Left lung (tissue), 10 donors: ENCODE data around the gene MYZAP. TPM values are rescaled to one million over a fixed set of nuclear protein-coding genes. Genes with fewer than 3 reads are reported as not detected.
A peak's percentile ranks its signal among the peaks of the same experiment; 100 is the strongest.

Experiments
- ATAC-seq: fragments of 200-7000 bp; cut with Tn5 transposase; one replicate; pipeline ENCODE4 v1.9.1; 2020; ENCODE audit warnings: moderate library complexity
- DNase-seq, 4 donors: peaks; one replicate each; pipeline ENCODE4 v3.0.0-alpha.2; 2013 to 2020
- H3K27ac ChIP-seq, 2 donors: fragments of 200-600 bp; sonication (generic) in 1 of 2; one replicate each; pipeline versions ENCODE4 v1.5.0 to v1.8.0; 2020 to 2021
- H3K27me3 ChIP-seq, 2 donors: fragments of 200-600 bp; sonication (generic) in 1 of 2; one replicate each; pipeline versions ENCODE4 v1.5.0 to v1.8.0; 2020 to 2021
- H3K36me3 ChIP-seq, 2 donors: fragments of 200-600 bp; sonication (generic) in 1 of 2; one replicate each; pipeline versions ENCODE4 v1.5.0 to v1.8.0; 2020 to 2021
- H3K4me1 ChIP-seq, 2 donors: fragments of 200-600 bp; one replicate each; pipeline ENCODE4 v1.8.0; 2021
- H3K4me3 ChIP-seq, 2 donors: fragments of 200-600 bp; sonication (generic) in 1 of 2; one replicate each; pipeline versions ENCODE4 v1.5.0 to v1.8.0; 2020 to 2021; ENCODE audit warnings: mild to moderate bottlenecking in 1 of 2
- H3K9me3 ChIP-seq, 2 donors: fragments of 200-600 bp; sonication (generic) in 1 of 2; one replicate each; pipeline versions ENCODE4 v1.5.0 to v1.8.0; 2020 to 2021
- intact Hi-C, 2 donors: fragments of 100-400 bp; cut with DNase I; formaldehyde crosslinking; loops; one replicate each; pipeline versions ENCODE4 v1.11.2 to v1.14.2; 2022
- polyA plus RNA-seq, 6 donors: library from polyadenylated mRNA; unstranded; fragments of 120-200 nt; gene quantifications; one replicate each; pipeline ENCODE4 v1.2.1, GENCODE V29; 2013; ENCODE audit not compliant: insufficient read length in 6 of 6
- total RNA-seq, 2 donors: library from RNA; stranded (reverse); fragmentation: NEBNext Ultra II Directional; extraction: Animal tissue kit (Norgen Biotek cat#: 25700); gene quantifications; one replicate each; pipeline ENCODE4 v1.2.1, GENCODE V29; 2021
- TF ChIP-seq, protein P1 (sequence below), 2 donors: fragments of 200-600 bp; sonication (generic) in 1 of 2; IDR thresholded peaks; one replicate each; pipeline versions ENCODE4 v1.5.0 to v1.8.0; 2021; ENCODE audit warnings: antibody characterized with exemption in 2 of 2
- donor health status: DM: no; HTN: yes; CAD: no.
- donor health status: DM: no; HTN: no; CAD: no.

MYZAP gene
- total and polyA plus RNA-seq, 8 donors: 17.1 to 66.1 (median 63.6) TPM

DNA sequence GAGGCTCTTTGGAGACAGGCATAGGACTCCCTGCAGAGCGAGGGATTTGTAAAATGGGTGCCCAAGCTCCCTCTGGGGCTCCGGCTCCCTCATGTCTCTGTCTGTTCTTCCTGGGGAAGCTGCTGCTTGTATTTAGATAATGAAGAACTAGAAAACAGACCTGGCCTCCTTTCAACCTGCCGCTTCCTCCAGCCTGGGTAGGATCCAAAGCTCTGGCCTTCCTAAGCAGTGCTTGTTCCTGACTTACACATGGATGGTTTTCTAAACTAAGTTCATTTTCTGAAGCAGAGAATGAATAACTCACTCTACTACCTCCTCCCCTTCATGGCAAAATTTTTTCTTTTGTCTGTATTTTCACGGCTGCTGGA, 36.9 kb upstream of the MYZAP start:
- intact Hi-C loops: no loop called here

DNA sequence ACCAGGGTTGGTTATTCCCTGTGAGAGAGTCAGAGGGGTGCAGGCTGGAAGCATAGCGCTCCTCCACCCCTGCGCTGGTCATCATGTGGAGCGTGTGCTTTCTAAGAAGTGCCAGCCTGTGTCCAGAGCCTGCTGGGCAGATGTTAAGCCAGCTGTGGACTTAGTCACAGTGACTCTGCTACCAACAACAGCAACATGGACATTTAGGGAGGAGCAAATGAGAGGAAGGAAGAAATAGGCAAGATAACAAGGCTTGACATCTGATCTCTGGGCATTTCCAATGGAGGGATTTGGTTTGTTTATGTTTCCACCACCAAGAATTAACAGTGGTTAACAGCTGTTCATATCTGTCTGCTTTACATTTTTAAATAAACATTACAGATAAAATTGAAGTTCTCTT, 36.4 kb upstream of the MYZAP start:
- ATAC-seq (no peak), DNase-seq (no peak)
- Histone ChIP-seq H3K36me3 (no peaks in the 10 kb centered on the region), H3K27me3 (no peaks in the 10 kb centered on the region), H3K4me3 (no peak overlapping the region), H3K9me3 (no peaks in the 10 kb centered on the region), H3K4me1 (peaks cover 10 to 31% of the 10 kb centered on the region in 2 donors), H3K27ac (peak overlapping the region in 1 of 2 donors; percentile 7)
- intact Hi-C loops: no loop called here
- TF ChIP-seq, protein P1, sequence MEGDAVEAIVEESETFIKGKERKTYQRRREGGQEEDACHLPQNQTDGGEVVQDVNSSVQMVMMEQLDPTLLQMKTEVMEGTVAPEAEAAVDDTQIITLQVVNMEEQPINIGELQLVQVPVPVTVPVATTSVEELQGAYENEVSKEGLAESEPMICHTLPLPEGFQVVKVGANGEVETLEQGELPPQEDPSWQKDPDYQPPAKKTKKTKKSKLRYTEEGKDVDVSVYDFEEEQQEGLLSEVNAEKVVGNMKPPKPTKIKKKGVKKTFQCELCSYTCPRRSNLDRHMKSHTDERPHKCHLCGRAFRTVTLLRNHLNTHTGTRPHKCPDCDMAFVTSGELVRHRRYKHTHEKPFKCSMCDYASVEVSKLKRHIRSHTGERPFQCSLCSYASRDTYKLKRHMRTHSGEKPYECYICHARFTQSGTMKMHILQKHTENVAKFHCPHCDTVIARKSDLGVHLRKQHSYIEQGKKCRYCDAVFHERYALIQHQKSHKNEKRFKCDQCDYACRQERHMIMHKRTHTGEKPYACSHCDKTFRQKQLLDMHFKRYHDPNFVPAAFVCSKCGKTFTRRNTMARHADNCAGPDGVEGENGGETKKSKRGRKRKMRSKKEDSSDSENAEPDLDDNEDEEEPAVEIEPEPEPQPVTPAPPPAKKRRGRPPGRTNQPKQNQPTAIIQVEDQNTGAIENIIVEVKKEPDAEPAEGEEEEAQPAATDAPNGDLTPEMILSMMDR (IDR thresholded peaks at IDR 0.05): no peak

More for the DNA sequence above, 36.9 kb upstream of the MYZAP start:
- Histone ChIP-seq H3K27ac (peak overlapping the region in 1 of 2 donors; percentile 7), H3K9me3 (no peaks in the 10 kb centered on the region), H3K4me3 (no peak overlapping the region), H3K4me1 (peaks cover 15 to 34% of the 10 kb centered on the region in 2 donors), H3K27me3 (no peaks in the 10 kb centered on the region), H3K36me3 (no peaks in the 10 kb centered on the region)
- DNase-seq: no peak
- no peak for ATAC-seq
- TF ChIP-seq, protein P1 (IDR thresholded peaks at IDR 0.05): no peak

DNA sequence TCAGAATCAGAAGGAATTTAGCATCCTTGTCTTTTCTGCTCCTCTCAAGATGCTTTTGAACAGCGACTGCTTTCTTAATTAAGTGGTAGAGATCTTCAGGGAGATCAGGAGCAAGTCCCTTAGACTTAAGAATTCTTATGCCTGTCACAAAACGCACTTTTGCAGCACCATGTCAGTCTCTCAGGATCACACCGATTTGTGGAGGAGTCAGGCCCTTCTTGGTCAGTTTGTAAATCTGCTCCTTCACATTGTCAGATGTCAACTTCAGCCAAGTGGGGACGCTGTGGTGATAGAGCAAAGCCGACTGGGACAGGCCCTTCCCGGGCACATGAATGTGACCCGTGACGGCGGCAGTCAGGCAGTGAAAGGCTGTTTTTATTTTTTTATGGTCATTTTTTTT, 35.7 kb upstream of the MYZAP start:
- peaks cover 6 to 26% of the 10 kb centered on the region in 2 donors for H3K4me1 ChIP-seq
- TF ChIP-seq, protein P1 (IDR thresholded peaks at IDR 0.05): no peak
- intact Hi-C loops: no loop called here
- H3K27ac ChIP-seq: no peak overlapping the region
- no peak for DNase-seq
- H3K4me3 ChIP-seq: no peak overlapping the region
- no peak for ATAC-seq
- no peaks in the 10 kb centered on the region for H3K9me3 ChIP-seq
- H3K36me3 ChIP-seq: no peaks in the 10 kb centered on the region
- no peaks in the 10 kb centered on the region for H3K27me3 ChIP-seq

DNA sequence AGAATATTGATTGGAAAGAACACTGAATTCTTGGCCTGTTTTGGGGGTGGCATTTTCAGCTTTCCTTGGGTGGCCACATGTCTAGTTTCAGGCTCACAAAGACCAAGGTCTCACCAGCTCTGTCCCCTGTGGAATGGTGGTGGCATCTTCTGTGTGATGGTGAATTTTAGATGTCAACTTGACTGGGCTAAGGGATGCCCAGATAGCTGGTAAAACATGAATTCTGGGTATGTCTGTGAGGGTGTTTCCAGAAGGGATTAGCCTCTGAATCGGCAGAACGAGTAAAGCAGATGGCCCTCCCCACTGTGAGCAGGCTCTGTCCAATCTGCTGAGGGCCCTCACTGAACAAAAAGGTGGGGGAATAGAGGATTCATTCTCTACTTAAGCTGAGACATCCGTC, 34.4 kb upstream of the MYZAP start:
- H3K4me3 ChIP-seq: no peak overlapping the region
- intact Hi-C loops: no loop called here
- H3K27me3 ChIP-seq: no peaks in the 10 kb centered on the region
- H3K9me3 ChIP-seq: no peaks in the 10 kb centered on the region
- H3K4me1 ChIP-seq: peaks cover 2 to 20% of the 10 kb centered on the region in 2 donors
- H3K36me3 ChIP-seq: no peaks in the 10 kb centered on the region
- ATAC-seq (no peak), DNase-seq (no peak)
- TF ChIP-seq, protein P1 (IDR thresholded peaks at IDR 0.05): no peak
- no peak overlapping the region for H3K27ac ChIP-seq

DNA sequence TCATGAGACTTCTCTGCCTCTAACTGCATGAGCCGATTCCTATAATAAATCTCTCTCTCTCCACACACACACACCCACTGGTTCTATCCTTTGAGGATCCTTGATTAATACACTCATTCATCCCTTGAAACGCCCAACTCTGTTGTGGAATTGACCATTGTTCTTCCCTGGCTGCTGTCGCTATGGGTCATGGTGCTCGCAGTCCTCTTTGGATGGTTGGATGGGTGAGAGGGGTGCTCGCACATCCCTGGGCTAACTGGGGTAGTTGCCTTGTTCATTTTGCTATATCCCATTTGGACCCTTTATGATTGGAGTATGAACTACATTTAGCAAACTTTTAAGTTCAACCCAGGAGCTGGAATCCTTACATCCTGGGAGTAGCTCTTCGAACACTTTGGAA, 33.9 kb upstream of the MYZAP start:
- H3K27me3 ChIP-seq: no peaks in the 10 kb centered on the region
- no peaks in the 10 kb centered on the region for H3K9me3 ChIP-seq
- ATAC-seq: no peak
- H3K27ac ChIP-seq: no peak overlapping the region
- intact Hi-C loops: no loop called here
- peaks cover 2 to 14% of the 10 kb centered on the region in 2 donors for H3K4me1 ChIP-seq
- no peak for DNase-seq
- no peak overlapping the region for H3K4me3 ChIP-seq
- H3K36me3 ChIP-seq: no peaks in the 10 kb centered on the region
- TF ChIP-seq, protein P1 (IDR thresholded peaks at IDR 0.05): no peak
